HG02588 (cell line): ENCODE results near the gene ALDH3B2.

Source experiments
- ATAC-seq: cut with Tn5 transposase; IDR thresholded peaks from one replicate; pipeline ENCODE4 v1.9.1; 2021; ENCODE audit warnings: mild to moderate bottlenecking, moderate library complexity; ENCODE audit not compliant: unreplicated experiment

Gene ALDH3B2

GRCh38 chr11:67615728-67616430 lies 58.5 kb downstream of the ALDH3B2 start:
- ATAC-seq = no peak

GRCh38 chr11:67614730-67615714 lies 59.4 kb downstream of the ALDH3B2 start:
- ATAC-seq = no peak

- peak; percentile 69 for ATAC-seq
Measured at GRCh38 chr11:67613960-67614715, 60.3 kb downstream of the ALDH3B2 start.

- ATAC-seq = no peak
Measured at GRCh38 chr11:67613313-67613959, 61.0 kb downstream of the ALDH3B2 start.

- ATAC-seq = no peak
Measured at GRCh38 chr11:67612751-67613150, 61.7 kb downstream of the ALDH3B2 start.
